ENCODE measurements around the gene PCDH9. TPM values are rescaled to one million over a fixed set of nuclear protein-coding genes. Genes with fewer than 3 reads are reported as not detected.
A peak's percentile ranks its signal among the peaks of the same experiment; 100 is the strongest.

PCDH9 gene, protein sequence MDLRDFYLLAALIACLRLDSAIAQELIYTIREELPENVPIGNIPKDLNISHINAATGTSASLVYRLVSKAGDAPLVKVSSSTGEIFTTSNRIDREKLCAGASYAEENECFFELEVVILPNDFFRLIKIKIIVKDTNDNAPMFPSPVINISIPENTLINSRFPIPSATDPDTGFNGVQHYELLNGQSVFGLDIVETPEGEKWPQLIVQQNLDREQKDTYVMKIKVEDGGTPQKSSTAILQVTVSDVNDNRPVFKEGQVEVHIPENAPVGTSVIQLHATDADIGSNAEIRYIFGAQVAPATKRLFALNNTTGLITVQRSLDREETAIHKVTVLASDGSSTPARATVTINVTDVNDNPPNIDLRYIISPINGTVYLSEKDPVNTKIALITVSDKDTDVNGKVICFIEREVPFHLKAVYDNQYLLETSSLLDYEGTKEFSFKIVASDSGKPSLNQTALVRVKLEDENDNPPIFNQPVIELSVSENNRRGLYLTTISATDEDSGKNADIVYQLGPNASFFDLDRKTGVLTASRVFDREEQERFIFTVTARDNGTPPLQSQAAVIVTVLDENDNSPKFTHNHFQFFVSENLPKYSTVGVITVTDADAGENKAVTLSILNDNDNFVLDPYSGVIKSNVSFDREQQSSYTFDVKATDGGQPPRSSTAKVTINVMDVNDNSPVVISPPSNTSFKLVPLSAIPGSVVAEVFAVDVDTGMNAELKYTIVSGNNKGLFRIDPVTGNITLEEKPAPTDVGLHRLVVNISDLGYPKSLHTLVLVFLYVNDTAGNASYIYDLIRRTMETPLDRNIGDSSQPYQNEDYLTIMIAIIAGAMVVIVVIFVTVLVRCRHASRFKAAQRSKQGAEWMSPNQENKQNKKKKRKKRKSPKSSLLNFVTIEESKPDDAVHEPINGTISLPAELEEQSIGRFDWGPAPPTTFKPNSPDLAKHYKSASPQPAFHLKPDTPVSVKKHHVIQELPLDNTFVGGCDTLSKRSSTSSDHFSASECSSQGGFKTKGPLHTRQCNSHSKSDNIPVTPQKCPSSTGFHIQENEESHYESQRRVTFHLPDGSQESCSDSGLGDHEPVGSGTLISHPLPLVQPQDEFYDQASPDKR (N-terminal part only)
- 28.2 TPM for total RNA-seq
- 0.72 TPM for polyA plus RNA-seq

DNA sequence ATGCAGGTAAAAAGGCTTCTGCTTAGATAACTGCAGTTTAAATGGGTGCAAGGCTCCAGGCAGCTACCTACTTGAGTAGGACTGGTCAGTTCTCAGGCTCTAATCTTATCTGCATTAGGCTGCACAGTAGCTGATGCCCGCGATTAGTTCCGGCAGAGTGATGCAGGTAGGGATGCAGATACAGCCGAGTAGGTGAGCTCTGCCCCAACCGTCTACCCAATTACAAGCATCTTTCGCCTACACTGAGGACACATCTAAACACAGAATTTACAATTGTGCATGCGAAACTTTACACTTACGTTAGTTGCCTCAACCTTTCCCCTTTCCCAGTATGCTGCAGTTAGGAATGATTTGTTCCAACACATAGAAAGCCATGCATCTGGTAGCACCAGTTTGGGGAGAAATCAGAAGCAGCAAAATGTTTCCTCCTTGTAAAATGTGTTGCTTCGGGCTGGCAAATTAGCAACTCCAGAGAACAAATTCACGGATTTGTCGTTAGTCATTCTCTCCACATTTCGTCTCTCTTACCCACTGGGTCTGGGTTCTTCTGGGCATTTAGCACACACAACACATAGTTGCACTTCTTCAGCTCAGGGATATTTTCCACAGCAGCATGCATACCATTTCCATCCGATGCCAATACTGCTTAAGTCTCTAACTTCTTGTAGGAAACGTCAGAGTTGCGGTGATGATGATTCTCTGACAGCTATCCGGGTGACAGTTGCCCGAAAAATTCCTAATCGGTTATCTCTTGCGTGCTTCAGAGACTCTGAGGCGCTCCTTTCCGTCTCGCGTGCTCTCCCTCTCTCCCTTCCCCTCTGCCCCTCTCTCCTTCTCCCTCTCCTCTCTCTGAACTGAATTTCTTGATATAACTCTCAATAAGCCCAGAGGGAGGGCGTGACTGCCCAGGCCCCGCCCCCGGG is at the start of gene PCDH9:
Gene PCDH9 (minus strand): TSS at position 856 of the 923 bp plus-strand sequence. CDS start 1,896 bp downstream, outside the sequence.
- WGBS = under 1% methylated on average over 26 of the region's 26 CpGs
- Histone ChIP-seq H3K27ac (ENCODE audit: low read depth) (peak within 1 kb of the TSS; percentile 51), H3K4me3 (ENCODE audit: low read depth, low read length) (peak within 1 kb of the TSS; percentile 48), H3K36me3 (ENCODE audit: insufficient read depth) (no peaks in the 10 kb centered on the region), H3K4me1 (ENCODE audit: insufficient read depth) (no peaks in the 10 kb centered on the region)
- DNase-seq (ENCODE audit: extremely low spot score) = no peak

DNA sequence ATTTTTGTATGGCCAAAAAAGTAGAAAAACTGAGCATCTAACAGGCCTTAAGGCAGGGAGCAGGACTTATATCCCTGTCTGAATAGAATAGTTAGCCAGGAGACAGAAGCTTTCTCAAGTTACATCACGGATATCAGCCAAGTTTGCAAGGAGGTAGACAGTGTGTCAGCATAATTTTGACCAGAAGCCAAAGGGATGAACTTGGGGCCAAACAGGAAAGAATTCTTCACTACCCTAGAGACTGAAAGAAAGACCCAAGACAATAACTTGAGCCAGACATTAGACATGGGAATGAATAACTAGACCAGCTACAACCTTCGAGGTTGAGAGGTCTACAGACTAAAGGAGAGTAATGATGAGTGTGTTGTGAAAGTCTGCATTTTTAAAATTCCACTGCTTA is 48.1 kb upstream of the PCDH9 start:
- Histone ChIP-seq H3K4me3 (ENCODE audit: low read depth, low read length) (no peak overlapping the region), H3K36me3 (ENCODE audit: insufficient read depth) (no peaks in the 10 kb centered on the region), H3K4me1 (ENCODE audit: insufficient read depth) (no peaks in the 10 kb centered on the region), H3K27ac (ENCODE audit: low read depth) (no peak overlapping the region)
- 60% methylated on average over 2 of the region's 2 CpGs for WGBS
- DNase-seq (ENCODE audit: extremely low spot score) = no peak

DNA sequence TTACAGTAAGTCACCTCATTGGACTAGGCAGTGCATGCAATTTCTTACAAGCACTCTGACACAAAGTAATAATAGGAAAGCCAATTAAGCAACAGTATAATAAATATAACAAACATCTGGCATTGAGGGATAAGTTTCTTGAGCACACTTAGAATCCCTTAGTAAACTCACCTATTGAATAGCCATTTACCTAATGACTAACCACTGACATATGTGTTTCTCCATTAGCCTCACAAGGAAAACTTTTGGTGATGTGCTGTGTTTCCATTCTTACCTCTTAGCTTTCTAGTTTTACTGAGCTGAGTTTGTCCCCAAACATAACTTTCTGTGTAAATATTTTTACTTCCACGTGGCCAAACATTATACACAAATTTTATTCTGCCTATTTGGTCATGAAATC is 47.4 kb upstream of the PCDH9 start:
- WGBS = 61% methylated on average over 1 of the region's 1 CpG
- no peak overlapping the region for H3K27ac ChIP-seq (ENCODE audit: low read depth)
- no peak overlapping the region for H3K4me3 ChIP-seq (ENCODE audit: low read depth, low read length)
- H3K36me3 ChIP-seq (ENCODE audit: insufficient read depth) = no peaks in the 10 kb centered on the region
- H3K4me1 ChIP-seq (ENCODE audit: insufficient read depth) = no peaks in the 10 kb centered on the region
- no peak for DNase-seq (ENCODE audit: extremely low spot score)

DNA sequence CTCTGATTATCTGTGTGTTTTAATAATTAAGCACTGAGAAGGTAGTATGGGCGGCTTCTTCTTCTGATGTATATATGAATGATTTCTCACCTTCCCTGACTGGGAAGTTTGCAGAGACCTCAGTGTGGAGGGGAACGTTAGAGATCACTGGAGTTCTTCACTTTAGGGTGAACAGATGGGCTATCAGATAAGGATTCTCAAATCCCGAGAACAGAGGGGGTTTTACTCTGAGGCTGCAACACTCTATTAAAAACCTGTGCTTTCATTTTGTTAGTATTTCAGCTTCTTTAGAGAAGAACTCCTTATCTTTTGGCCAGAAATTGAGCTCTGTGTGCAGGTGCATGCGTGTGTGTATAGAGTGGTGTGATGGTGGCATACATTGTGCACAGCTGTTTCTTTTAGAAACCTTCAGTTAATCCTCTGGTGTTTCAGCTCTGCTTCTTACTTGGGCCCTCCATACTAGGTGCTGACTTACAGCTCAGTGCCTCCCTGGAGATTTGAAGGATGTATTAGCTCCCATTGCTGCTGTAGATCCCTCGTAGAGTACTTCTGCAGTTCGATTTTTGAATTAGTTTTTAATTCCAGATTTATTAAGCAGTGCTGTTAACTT is 45.3 kb upstream of the PCDH9 start:
- Histone ChIP-seq H3K4me1 (ENCODE audit: insufficient read depth) (no peaks in the 10 kb centered on the region), H3K36me3 (ENCODE audit: insufficient read depth) (no peaks in the 10 kb centered on the region), H3K4me3 (ENCODE audit: low read depth, low read length) (no peak overlapping the region), H3K27ac (ENCODE audit: low read depth) (no peak overlapping the region)
- 49% methylated on average over 6 of the region's 6 CpGs for whole genome bisulfite sequencing
- DNase-seq (ENCODE audit: extremely low spot score) = no peak

DNA sequence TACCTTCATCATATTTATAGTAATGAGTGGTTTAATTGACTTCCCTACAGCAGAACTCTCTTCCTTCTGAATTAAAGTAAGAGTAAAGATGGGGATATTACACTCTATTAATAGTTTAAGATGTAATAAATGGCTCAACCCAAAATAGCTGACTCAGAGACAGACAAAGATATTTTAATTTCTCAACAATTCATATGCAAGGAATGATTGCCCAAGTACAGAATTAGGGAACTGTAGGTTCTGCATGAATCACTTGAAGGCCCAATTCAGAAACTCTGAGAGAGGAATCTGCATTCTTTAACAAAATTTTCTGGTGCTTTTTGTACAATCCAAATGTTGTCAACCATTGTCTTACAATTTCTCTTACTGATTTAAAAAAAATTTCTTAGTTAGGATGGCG is 42.9 kb upstream of the PCDH9 start:
- H3K27ac ChIP-seq (ENCODE audit: low read depth) = no peak overlapping the region
- WGBS = 94% methylated on average over 1 of the region's 1 CpG
- no peak overlapping the region for H3K4me3 ChIP-seq (ENCODE audit: low read depth, low read length)
- H3K4me1 ChIP-seq (ENCODE audit: insufficient read depth) = no peaks in the 10 kb centered on the region
- DNase-seq (ENCODE audit: extremely low spot score) = no peak
- no peaks in the 10 kb centered on the region for H3K36me3 ChIP-seq (ENCODE audit: insufficient read depth)

DNA sequence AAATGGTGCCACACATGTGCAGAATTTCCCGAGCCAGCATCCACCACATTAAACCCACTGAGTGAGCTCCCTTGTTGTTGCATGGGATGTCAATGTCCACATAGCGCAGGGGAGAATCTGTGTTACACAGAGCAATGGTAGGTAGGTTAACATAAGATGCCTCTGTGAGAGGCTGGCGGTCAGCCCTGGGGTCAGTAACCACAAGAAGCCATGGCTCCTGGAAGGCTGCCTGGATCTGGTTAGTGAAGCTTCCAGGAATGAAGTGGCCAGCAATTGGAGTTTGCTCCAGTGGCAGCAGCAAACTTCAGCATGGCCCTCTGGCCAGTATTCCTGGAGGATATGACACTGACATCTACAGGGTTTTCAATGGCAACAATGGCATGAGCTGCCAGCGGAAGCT is 37.0 kb upstream of the PCDH9 start:
- 97% methylated on average over 4 of the region's 4 CpGs for WGBS
- no peak overlapping the region for H3K4me3 ChIP-seq (ENCODE audit: low read depth, low read length)
- DNase-seq (ENCODE audit: extremely low spot score) = no peak
- H3K36me3 ChIP-seq (ENCODE audit: insufficient read depth) = no peaks in the 10 kb centered on the region
- no peak overlapping the region for H3K27ac ChIP-seq (ENCODE audit: low read depth)
- H3K4me1 ChIP-seq (ENCODE audit: insufficient read depth) = no peaks in the 10 kb centered on the region

DNA sequence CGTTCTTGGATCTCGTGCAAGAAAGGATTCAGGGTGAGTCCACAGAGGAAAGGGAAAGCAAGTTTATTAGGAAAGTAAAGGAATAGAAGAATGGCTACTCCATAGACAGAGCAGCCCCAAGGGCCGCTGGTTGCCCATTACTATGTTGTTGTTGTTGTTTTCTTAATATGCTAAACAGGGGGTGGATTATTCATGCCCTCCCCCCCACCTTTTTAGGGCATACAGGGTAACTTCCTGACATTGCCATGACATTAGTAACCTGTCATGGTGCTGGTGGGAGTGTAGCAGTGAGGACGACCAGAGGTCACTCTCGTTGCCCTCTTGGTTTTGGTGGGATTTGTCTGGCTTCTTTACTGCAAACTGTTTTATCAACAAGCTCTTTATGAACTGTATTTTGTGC is 29.1 kb upstream of the PCDH9 start:
- Histone ChIP-seq H3K27ac (ENCODE audit: low read depth) (no peak overlapping the region), H3K36me3 (ENCODE audit: insufficient read depth) (no peaks in the 10 kb centered on the region), H3K4me3 (ENCODE audit: low read depth, low read length) (no peak overlapping the region), H3K4me1 (ENCODE audit: insufficient read depth) (no peaks in the 10 kb centered on the region)
- no peak for DNase-seq (ENCODE audit: extremely low spot score)
- 88% methylated on average over 5 of the region's 5 CpGs for WGBS

DNA sequence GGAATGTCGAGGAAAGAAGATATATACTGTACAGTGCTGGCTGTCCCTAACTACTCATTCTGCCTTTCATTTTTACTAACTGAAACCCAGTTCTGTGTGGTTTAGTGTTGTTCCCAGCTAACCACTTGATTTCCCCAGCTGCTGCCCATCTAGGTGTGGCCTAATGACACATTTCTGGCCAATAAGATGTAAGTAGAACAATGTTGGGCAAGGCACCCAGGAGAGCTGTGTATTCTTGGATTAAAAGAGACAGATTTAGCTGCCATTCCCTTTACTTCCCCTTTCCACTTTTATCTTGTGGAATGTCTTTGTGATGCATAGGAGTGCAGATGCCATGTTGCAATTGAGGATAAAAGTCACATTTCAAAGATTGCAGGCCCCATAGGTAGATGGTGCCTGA is 28.3 kb upstream of the PCDH9 start:
- H3K4me3 ChIP-seq (ENCODE audit: low read depth, low read length) = no peak overlapping the region
- no peak for DNase-seq (ENCODE audit: extremely low spot score)
- no peaks in the 10 kb centered on the region for H3K36me3 ChIP-seq (ENCODE audit: insufficient read depth)
- H3K27ac ChIP-seq (ENCODE audit: low read depth) = no peak overlapping the region
- WGBS = 90% methylated on average over 1 of the region's 1 CpG
- H3K4me1 ChIP-seq (ENCODE audit: insufficient read depth) = no peaks in the 10 kb centered on the region

DNA sequence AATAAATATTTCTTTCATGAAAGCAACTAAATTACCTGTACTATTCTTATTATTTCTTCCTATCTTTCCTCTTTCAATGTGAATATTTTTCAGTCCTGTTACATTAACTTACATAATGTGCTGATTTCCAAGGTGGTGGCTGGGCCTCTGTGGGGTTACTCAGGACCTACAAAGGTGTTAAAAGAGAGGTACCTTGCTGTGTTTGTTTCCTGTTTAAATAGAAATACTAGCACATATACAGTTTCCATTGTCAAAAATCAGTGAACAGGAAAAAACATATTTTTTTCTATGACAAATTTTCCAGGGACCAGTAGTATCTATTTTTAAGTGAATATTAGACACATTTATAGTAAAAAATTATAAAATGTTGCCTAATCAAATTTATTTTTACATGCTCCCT is 8.7 kb upstream of the PCDH9 start:
- H3K4me1 ChIP-seq (ENCODE audit: insufficient read depth) = no peaks in the 10 kb centered on the region
- H3K4me3 ChIP-seq (ENCODE audit: low read depth, low read length) = no peak overlapping the region

DNA sequence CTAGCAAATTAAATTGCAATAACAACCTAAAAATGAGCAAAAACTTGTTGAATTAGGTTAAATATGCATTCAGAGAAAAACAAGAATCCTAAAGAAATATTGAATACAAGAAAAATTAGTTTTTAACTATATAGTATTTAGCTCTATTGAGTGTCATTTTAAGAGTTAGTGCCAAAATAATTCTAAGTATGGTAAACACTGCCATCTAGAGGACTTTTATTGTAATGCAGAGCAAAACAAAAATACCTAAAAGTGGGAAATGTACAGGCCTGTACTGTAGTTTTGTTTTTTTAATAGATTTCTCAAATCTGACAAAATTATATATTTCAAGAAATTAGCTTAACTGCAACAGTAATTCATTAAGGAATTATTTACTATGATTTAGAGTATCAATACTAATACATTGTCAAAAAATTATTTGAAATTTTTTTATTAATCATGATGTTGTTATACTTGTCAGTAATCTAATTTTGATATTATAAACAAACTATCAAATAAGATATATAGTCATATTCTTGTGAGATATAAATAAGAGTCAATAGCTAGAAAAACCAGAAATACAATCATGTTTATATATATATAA is 8.2 kb upstream of the PCDH9 start:
- H3K27ac ChIP-seq (ENCODE audit: low read depth) = no peak overlapping the region
- no peak for DNase-seq (ENCODE audit: extremely low spot score)
- H3K4me1 ChIP-seq (ENCODE audit: insufficient read depth) = no peaks in the 10 kb centered on the region
- H3K4me3 ChIP-seq (ENCODE audit: low read depth, low read length) = no peak overlapping the region
- H3K36me3 ChIP-seq (ENCODE audit: insufficient read depth) = no peaks in the 10 kb centered on the region

More for the DNA sequence above, 8.7 kb upstream of the PCDH9 start:
- no peaks in the 10 kb centered on the region for H3K36me3 ChIP-seq (ENCODE audit: insufficient read depth)
- DNase-seq (ENCODE audit: extremely low spot score) = no peak
- no peak overlapping the region for H3K27ac ChIP-seq (ENCODE audit: low read depth)

DNA sequence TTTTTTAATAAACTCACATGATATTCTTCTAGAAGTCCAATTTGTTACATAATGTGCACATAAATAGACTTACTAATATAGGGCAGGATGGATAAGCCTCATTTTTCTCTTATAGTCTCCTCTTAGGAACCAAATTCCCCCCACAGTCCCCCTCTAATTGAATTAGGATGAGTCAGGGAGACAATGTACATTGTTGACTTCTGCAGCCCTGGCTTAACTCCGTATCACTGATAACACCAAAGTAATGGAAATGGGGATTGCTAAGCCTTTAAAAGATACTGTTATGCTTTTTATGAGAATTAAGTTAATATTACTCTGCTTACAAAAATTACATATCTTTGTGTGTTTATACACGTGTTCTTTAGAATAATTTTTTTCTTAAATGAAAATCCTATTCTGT is 5.1 kb upstream of the PCDH9 start:
- no peaks in the 10 kb centered on the region for H3K36me3 ChIP-seq (ENCODE audit: insufficient read depth)
- no peak overlapping the region for H3K4me3 ChIP-seq (ENCODE audit: low read depth, low read length)
- no peaks in the 10 kb centered on the region for H3K4me1 ChIP-seq (ENCODE audit: insufficient read depth)
- WGBS = 71% methylated on average over 2 of the region's 2 CpGs
- H3K27ac ChIP-seq (ENCODE audit: low read depth) = no peak overlapping the region
- no peak for DNase-seq (ENCODE audit: extremely low spot score)

DNA sequence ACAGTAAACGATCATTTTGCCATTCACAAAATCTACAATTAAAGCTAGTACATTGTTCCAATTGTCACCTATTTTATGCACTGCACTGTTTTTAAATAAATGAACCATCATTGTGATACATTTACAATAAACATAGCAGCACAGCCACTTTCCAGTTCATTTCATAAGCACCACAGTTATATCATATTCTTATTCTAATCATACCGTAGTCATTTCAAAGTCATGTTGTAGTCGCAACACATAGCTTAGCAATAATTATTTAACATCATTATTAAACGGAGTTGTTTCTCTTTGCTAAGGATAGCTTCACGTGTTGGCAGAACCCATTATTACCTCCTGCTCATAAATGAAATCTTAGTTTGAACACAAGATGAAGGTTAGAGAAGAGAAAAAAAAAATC is 2.2 kb upstream of the PCDH9 start:
- Histone ChIP-seq H3K4me1 (ENCODE audit: insufficient read depth) (no peaks in the 10 kb centered on the region), H3K27ac (ENCODE audit: low read depth) (no peak overlapping the region), H3K36me3 (ENCODE audit: insufficient read depth) (no peaks in the 10 kb centered on the region), H3K4me3 (ENCODE audit: low read depth, low read length) (no peak overlapping the region)
- 91% methylated on average over 5 of the region's 5 CpGs for WGBS
- DNase-seq (ENCODE audit: extremely low spot score) = no peak

Data from urinary bladder (tissue), 4 donors.